WTC11 (cell line): Measurements from ENCODE around the gene PLRG1.

Source experiments
- ETV6 ChIP-seq: sonication (generic); formaldehyde crosslinking; IDR thresholded peaks from 2 replicates; pipeline ENCODE4 v1.8.1; 2022; ENCODE audit warnings: mild to moderate bottlenecking, missing genetic modification reagents
- FOXP4 ChIP-seq: sonication (generic); formaldehyde crosslinking; IDR thresholded peaks from 2 replicates; pipeline ENCODE4 v1.8.0; 2022; ENCODE audit warnings: mild to moderate bottlenecking, missing genetic modification reagents
- HMGXB4 ChIP-seq: sonication (generic); formaldehyde crosslinking; IDR thresholded peaks from 2 replicates; pipeline ENCODE4 v1.8.1; 2023; ENCODE audit warnings: mild to moderate bottlenecking, moderate library complexity, missing genetic modification reagents
- MAX ChIP-seq: sonication (generic); formaldehyde crosslinking; IDR thresholded peaks from 2 replicates; pipeline ENCODE4 v1.8.0; 2022; ENCODE audit warnings: mild to moderate bottlenecking, missing genetic modification reagents

- TF ChIP-seq MAX (CRISPR knock-in tag) (no peak), FOXP4 (CRISPR knock-in tag) (no peak), ETV6 (CRISPR knock-in tag) (no peak), HMGXB4 (CRISPR knock-in tag) (no peak)
Measured at GRCh38 chr4:154534296-154534695, 15.9 kb downstream of the PLRG1 start.
